ENCODE results near the gene OTUD4.
A peak's percentile ranks its signal among the peaks of the same experiment; 100 is the strongest.
"Not testable (repeated sequence)": the region's sequence is repeated elsewhere in the genome, so short reads cannot be mapped to it uniquely, and the experiment has no call there.

The OTUD4 gene

DNA sequence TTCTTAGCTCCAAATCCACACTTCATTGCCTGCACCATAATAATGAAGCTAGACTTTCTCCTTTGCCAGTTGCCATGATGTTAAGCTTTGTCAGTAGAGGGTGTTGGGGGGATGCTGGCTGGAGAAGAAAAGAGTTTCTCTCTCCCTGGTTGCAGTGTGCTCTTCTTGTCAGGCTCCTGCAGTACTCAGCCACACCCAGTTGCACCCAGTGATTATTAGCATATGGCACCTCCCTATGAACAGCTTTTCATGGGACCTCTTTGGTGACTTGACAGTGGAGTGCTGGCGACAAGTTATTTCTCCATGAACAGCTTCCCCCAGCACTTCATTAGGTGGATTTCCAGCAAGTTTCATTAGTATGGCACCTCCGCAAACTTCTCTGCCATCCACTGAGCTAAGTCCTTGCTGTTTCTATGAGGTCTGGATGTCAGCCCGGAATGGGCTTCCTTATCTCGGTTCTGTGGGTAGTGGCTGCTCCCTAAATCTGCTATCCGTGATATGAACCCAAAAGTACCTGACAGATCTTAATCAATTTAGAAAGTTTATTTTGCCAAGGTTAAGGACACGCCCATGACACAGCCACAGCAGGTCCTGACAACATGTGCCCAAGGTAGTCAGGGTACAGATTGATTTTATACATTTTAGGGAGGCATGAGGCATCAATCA lies 18.8 kb upstream of the OTUD4 start:
- Histone ChIP-seq H3K9ac (ENCODE audit: low read depth, low read length) (no peak overlapping the region), H3K9me3 (ENCODE audit: insufficient read depth, low read depth, low read length) (no peaks in the 10 kb centered on the region), H3K4me1 (ENCODE audit: insufficient read depth, low read length) (no peaks in the 10 kb centered on the region), H3K4me3 (ENCODE audit: low read length) (no peak overlapping the region), H3K36me3 (ENCODE audit: insufficient read depth, low read length) (no peaks in the 10 kb centered on the region), H3K27me3 (ENCODE audit: insufficient read depth, low read length) (no peaks in the 10 kb centered on the region), H3K27ac (ENCODE audit: low read depth, low read length) (no peak overlapping the region)
- 96% methylated on average over 6 of the region's 6 CpGs for WGBS

GRCh38 chr4:145196747-145197146 lies 16.4 kb upstream of the OTUD4 start:
- Histone ChIP-seq H3K9ac (ENCODE audit: low read depth, low read length) (no peak overlapping the region), H3K4me3 (ENCODE audit: low read length) (no peak overlapping the region), H3K9me3 (ENCODE audit: insufficient read depth, low read depth, low read length) (no peaks in the 10 kb centered on the region), H3K36me3 (ENCODE audit: insufficient read depth, low read length) (no peaks in the 10 kb centered on the region), H3K27ac (ENCODE audit: low read depth, low read length) (no peak overlapping the region), H3K27me3 (ENCODE audit: insufficient read depth, low read length) (no peaks in the 10 kb centered on the region), H3K4me1 (ENCODE audit: insufficient read depth, low read length) (no peaks in the 10 kb centered on the region)
- WGBS, result 87% methylated on average over 2 of the region's 3 CpGs

- Histone ChIP-seq H3K4me1 (ENCODE audit: insufficient read depth, low read length) (no peaks in the 10 kb centered on the region), H3K9ac (ENCODE audit: low read depth, low read length) (no peak overlapping the region), H3K36me3 (ENCODE audit: insufficient read depth, low read length) (no peaks in the 10 kb centered on the region), H3K27ac (ENCODE audit: low read depth, low read length) (no peak overlapping the region), H3K4me3 (ENCODE audit: low read length) (no peak overlapping the region), H3K27me3 (ENCODE audit: insufficient read depth, low read length) (no peaks in the 10 kb centered on the region), H3K9me3 (ENCODE audit: insufficient read depth, low read depth, low read length) (no peaks in the 10 kb centered on the region)
- 85% methylated on average over 2 of the region's 3 CpGs for WGBS
These were observed 15.0 kb upstream of the OTUD4 start for GRCh38 chr4:145195167-145195952.

GRCh38 chr4:145189981-145190380 lies 9.6 kb upstream of the OTUD4 start:
- Histone ChIP-seq H3K4me1 (ENCODE audit: insufficient read depth, low read length) (no peaks in the 10 kb centered on the region), H3K27me3 (ENCODE audit: insufficient read depth, low read length) (no peaks in the 10 kb centered on the region; the same call in 1 of the 2 replicates), H3K36me3 (ENCODE audit: insufficient read depth, low read length) (no peaks in the 10 kb centered on the region), H3K9ac (ENCODE audit: low read depth, low read length) (no peak overlapping the region), H3K27ac (ENCODE audit: low read depth, low read length) (no peak overlapping the region), H3K9me3 (ENCODE audit: insufficient read depth, low read depth, low read length) (no peaks in the 10 kb centered on the region), H3K4me3 (ENCODE audit: low read length) (no peak overlapping the region)
- WGBS, result 94% methylated on average over 2 of the region's 3 CpGs

GRCh38 chr4:145186729-145187128 lies 6.3 kb upstream of the OTUD4 start:
- Histone ChIP-seq H3K27me3 (ENCODE audit: insufficient read depth, low read length) (no peaks in the 10 kb centered on the region; the same call in 1 of the 2 replicates), H3K9ac (ENCODE audit: low read depth, low read length) (no peak overlapping the region), H3K27ac (ENCODE audit: low read depth, low read length) (no peak overlapping the region), H3K9me3 (ENCODE audit: insufficient read depth, low read depth, low read length) (no peaks in the 10 kb centered on the region), H3K4me3 (ENCODE audit: low read length) (no peak overlapping the region), H3K4me1 (ENCODE audit: insufficient read depth, low read length) (no peaks in the 10 kb centered on the region), H3K36me3 (ENCODE audit: insufficient read depth, low read length) (no peaks in the 10 kb centered on the region)
- WGBS, result 91% methylated on average over 3 of the region's 3 CpGs

- no peak overlapping the region for H3K9ac ChIP-seq (ENCODE audit: low read depth, low read length)
- H3K9me3 ChIP-seq (ENCODE audit: insufficient read depth, low read depth, low read length), result no peaks in the 10 kb centered on the region
- no peaks in the 10 kb centered on the region; the same call in 1 of the 2 replicates for H3K27me3 ChIP-seq (ENCODE audit: insufficient read depth, low read length)
- H3K27ac ChIP-seq (ENCODE audit: low read depth, low read length), result no peak overlapping the region
- peaks cover 5% of the 10 kb centered on the region; the same call in 1 of the 2 replicates for H3K4me1 ChIP-seq (ENCODE audit: insufficient read depth, low read length)
- 96% methylated on average over 2 of the region's 2 CpGs for WGBS
- no peaks in the 10 kb centered on the region for H3K36me3 ChIP-seq (ENCODE audit: insufficient read depth, low read length)
- no peak overlapping the region for H3K4me3 ChIP-seq (ENCODE audit: low read length)
These were observed 3.2 kb upstream of the OTUD4 start for GRCh38 chr4:145183581-145183980.

DNA sequence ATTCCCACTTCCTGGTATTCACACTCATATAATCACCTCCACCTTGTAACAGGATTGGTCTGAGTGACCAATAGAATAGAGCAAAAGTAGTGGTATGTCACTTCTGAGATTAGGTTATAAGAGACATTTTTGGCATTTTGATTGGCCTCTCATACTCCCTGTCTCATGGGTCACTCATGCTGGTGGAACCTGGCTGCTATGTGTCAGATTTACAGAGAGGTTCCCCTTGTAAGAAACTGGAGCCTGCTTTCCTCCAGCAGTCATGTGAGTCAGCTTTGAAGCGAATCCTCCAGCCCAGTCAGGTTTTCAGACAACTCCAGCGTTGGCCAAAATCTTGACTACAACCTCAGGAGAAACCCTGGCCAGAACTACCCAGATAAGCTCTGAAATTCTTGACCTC lies 2.6 kb upstream of the OTUD4 start:
- WGBS, result 84% methylated on average over 2 of the region's 2 CpGs

DNA sequence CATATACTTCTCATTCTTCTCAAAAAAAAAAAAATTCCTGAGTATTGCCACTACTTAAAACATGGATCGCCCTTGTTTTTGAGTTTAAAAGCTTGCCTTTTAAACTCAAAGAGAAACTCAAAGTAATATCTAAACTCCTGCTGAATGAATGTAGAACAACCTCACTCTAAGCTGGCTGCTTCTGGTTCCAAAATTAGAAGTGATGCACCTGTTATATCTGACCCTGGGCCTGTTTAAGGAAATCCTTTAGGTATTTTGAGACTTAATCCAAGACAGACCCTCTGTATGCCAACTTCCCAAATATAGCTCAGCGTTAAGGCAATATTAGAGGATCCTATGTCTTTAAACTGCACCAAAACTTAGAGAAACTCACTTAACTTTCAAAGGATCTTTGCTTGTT lies 1.8 kb upstream of the OTUD4 start:
- Histone ChIP-seq H3K27ac (ENCODE audit: low read depth, low read length) (no peak overlapping the region), H3K4me3 (ENCODE audit: low read length) (no peak overlapping the region), H3K27me3 (ENCODE audit: insufficient read depth, low read length) (no peaks in the 10 kb centered on the region; the same call in 1 of the 2 replicates), H3K36me3 (ENCODE audit: insufficient read depth, low read length) (no peaks in the 10 kb centered on the region), H3K9me3 (ENCODE audit: insufficient read depth, low read depth, low read length) (no peaks in the 10 kb centered on the region), H3K9ac (ENCODE audit: low read depth, low read length) (no peak overlapping the region), H3K4me1 (ENCODE audit: insufficient read depth, low read length) (peaks cover 14% of the 10 kb centered on the region; the same call in 1 of the 2 replicates)
- 85% methylated on average over 2 of the region's 2 CpGs for WGBS

More for the DNA sequence above, 2.6 kb upstream of the OTUD4 start:
- no peak overlapping the region for H3K4me3 ChIP-seq (ENCODE audit: low read length)
- no peaks in the 10 kb centered on the region for H3K36me3 ChIP-seq (ENCODE audit: insufficient read depth, low read length)
- no peaks in the 10 kb centered on the region; the same call in 1 of the 2 replicates for H3K27me3 ChIP-seq (ENCODE audit: insufficient read depth, low read length)
- no peak overlapping the region for H3K27ac ChIP-seq (ENCODE audit: low read depth, low read length)
- H3K9me3 ChIP-seq (ENCODE audit: insufficient read depth, low read depth, low read length), result no peaks in the 10 kb centered on the region
- H3K4me1 ChIP-seq (ENCODE audit: insufficient read depth, low read length), result peaks cover 6% of the 10 kb centered on the region; the same call in 1 of the 2 replicates
- no peak overlapping the region for H3K9ac ChIP-seq (ENCODE audit: low read depth, low read length)

- peak overlapping the region; percentile 94 for H3K4me3 ChIP-seq (ENCODE audit: low read length)
- no peaks in the 10 kb centered on the region for H3K36me3 ChIP-seq (ENCODE audit: insufficient read depth, low read length)
- H3K4me1 ChIP-seq (ENCODE audit: insufficient read depth, low read length), result peaks cover 17% of the 10 kb centered on the region; the same call in 1 of the 2 replicates
- peak overlapping the region; percentile 80 for H3K9ac ChIP-seq (ENCODE audit: low read depth, low read length)
- no peaks in the 10 kb centered on the region for H3K27me3 ChIP-seq (ENCODE audit: insufficient read depth, low read length)
- no peaks in the 10 kb centered on the region for H3K9me3 ChIP-seq (ENCODE audit: insufficient read depth, low read depth, low read length)
- 36% methylated on average over 7 of the region's 7 CpGs for WGBS
- peak overlapping the region; percentile 9; the same call in 1 of the 2 replicates for H3K27ac ChIP-seq (ENCODE audit: low read depth, low read length)
These were observed 707 bp upstream of the OTUD4 start for GRCh38 chr4:145181091-145181501.

GRCh38 chr4:145179861-145180297 lies 510 bp downstream of the OTUD4 start:
- Histone ChIP-seq H3K27ac (ENCODE audit: low read depth, low read length) (peak overlapping the region; percentile 79), H3K4me1 (ENCODE audit: insufficient read depth, low read length) (peaks cover 17% of the 10 kb centered on the region; the same call in 1 of the 2 replicates), H3K9ac (ENCODE audit: low read depth, low read length) (peak overlapping the region; percentile 89), H3K4me3 (ENCODE audit: low read length) (peak overlapping the region; percentile 94)
- not testable (repeated sequence) for H3K36me3 ChIP-seq (ENCODE audit: insufficient read depth, low read length); H3K9me3 ChIP-seq (ENCODE audit: insufficient read depth, low read depth, low read length); H3K27me3 ChIP-seq (ENCODE audit: insufficient read depth, low read length)
- under 1% methylated on average over 57 of the region's 57 CpGs for WGBS

GRCh38 chr4:145179281-145179860 lies 1.0 kb downstream of the OTUD4 start:
- H3K4me3 ChIP-seq (ENCODE audit: low read length), result peak overlapping the region; percentile 94
- H3K9me3 ChIP-seq (ENCODE audit: insufficient read depth, low read depth, low read length), result no peaks in the 10 kb centered on the region
- 0 out of 2 replicates have a peak, but pooled peaks cover 4% of the 10 kb centered on the region for H3K36me3 ChIP-seq (ENCODE audit: insufficient read depth, low read length)
- under 1% methylated on average over 36 of the region's 36 CpGs for WGBS
- H3K9ac ChIP-seq (ENCODE audit: low read depth, low read length), result peak overlapping the region; percentile 89
- H3K27me3 ChIP-seq (ENCODE audit: insufficient read depth, low read length), result no peaks in the 10 kb centered on the region
- H3K27ac ChIP-seq (ENCODE audit: low read depth, low read length), result no peak overlapping the region
- H3K4me1 ChIP-seq (ENCODE audit: insufficient read depth, low read length), result peaks cover 17% of the 10 kb centered on the region; the same call in 1 of the 2 replicates
